Nucleus accumbens (tissue), 56 donors: ENCODE results near the gene PGPEP1.
"Not testable (repeated sequence)": the region's sequence is repeated elsewhere in the genome, so short reads cannot be mapped to it uniquely, and the experiment has no call there.

ENCODE experiments used
- DNase-seq, 56 donors: peaks; one replicate each; lab custom pipeline; 2025; lab: John Stamatoyannopoulos, UW

PGPEP1 gene

GRCh38 chr19:18386543-18387271, 46.3 kb downstream of the PGPEP1 start:
- DNase-seq, result no peak

GRCh38 chr19:18388100-18388959, 47.9 kb downstream of the PGPEP1 start:
- DNase-seq, result peak in 49 of 56 donors; percentile 7 to 79 (median 48)

- no peak for DNase-seq
Observed at GRCh38 chr19:18388960-18389725, 48.7 kb downstream of the PGPEP1 start.

- no peak for DNase-seq
Observed at GRCh38 chr19:18389726-18390064, 49.3 kb downstream of the PGPEP1 start.

GRCh38 chr19:18390065-18390907, 49.9 kb downstream of the PGPEP1 start:
- DNase-seq, result no peak

- no peak for DNase-seq
Observed at GRCh38 chr19:18391509-18392075, 51.2 kb downstream of the PGPEP1 start.

- DNase-seq, result peak in 1 of 56 donors; percentile 14
Observed at GRCh38 chr19:18392417-18392816, 52.0 kb downstream of the PGPEP1 start.

GRCh38 chr19:18392926-18393325, 52.5 kb downstream of the PGPEP1 start:
- no peak for DNase-seq

- peak in 3 of 56 donors; percentile 9 to 24 (median 20) for DNase-seq
Observed at GRCh38 chr19:18393836-18394235, 53.4 kb downstream of the PGPEP1 start.

GRCh38 chr19:18396471-18397241, 56.3 kb downstream of the PGPEP1 start:
- DNase-seq, result no peak

GRCh38 chr19:18397242-18398202, 57.1 kb downstream of the PGPEP1 start, which contains the start of gene LRRC25:
LRRC25 (minus strand) TSS chr19:18397622; CDS start chr19:18396963, 659 bp downstream.
- peak in 3 of 56 donors; percentile 20 to 41 (median 31) for DNase-seq

- DNase-seq, result no peak
Observed at GRCh38 chr19:18399008-18399407, 58.6 kb downstream of the PGPEP1 start.

GRCh38 chr19:18401580-18402112, 61.2 kb downstream of the PGPEP1 start:
- DNase-seq, result peak in 12 of 56 donors; percentile 5 to 60 (median 22)

- DNase-seq, result not testable (repeated sequence)
Observed at GRCh38 chr19:18402455-18403248, 62.3 kb downstream of the PGPEP1 start.

GRCh38 chr19:18405754-18406153, 65.4 kb downstream of the PGPEP1 start:
- DNase-seq, result not testable (repeated sequence)

GRCh38 chr19:18406749-18407148, 66.4 kb downstream of the PGPEP1 start:
- no peak for DNase-seq
